Loucy (cell line): Measurements from ENCODE around the gene CNPPD1.

ENCODE experiments used
- H2AFZ ChIP-seq: fragments of 200-600 bp; sonication (generic); 2 replicates; pipeline ENCODE4 v1.6.0; 2016; ENCODE audit warnings: antibody characterized with exemption, mild to moderate bottlenecking, low read length, moderate library complexity
- H3F3A ChIP-seq: fragments of 200-600 bp; 2 replicates; pipeline ENCODE4 v1.6.0; 2016; ENCODE audit warnings: antibody characterized with exemption, low read depth, mild to moderate bottlenecking
- H3K27me3 ChIP-seq: fragments of 200-600 bp; sonication (generic); 2 replicates; pipeline ENCODE4 v1.6.1; 2014; ENCODE audit warnings: low read length, mild to moderate bottlenecking; ENCODE audit not compliant: insufficient read depth, poor library complexity, severe bottlenecking
- H3K36me3 ChIP-seq: fragments of 200-600 bp; sonication (generic); 2 replicates; pipeline ENCODE4 v1.6.1; 2016; ENCODE audit warnings: low read length; ENCODE audit not compliant: insufficient read depth
- H3K4me1 ChIP-seq: fragments of 200-600 bp; sonication (generic); 2 replicates; pipeline ENCODE4 v1.5.1; 2014; ENCODE audit warnings: low read length, mild to moderate bottlenecking; ENCODE audit not compliant: insufficient read depth, poor library complexity, severe bottlenecking
- H3K4me2 ChIP-seq: fragments of 200-600 bp; sonication (generic); 2 replicates; pipeline ENCODE4 v1.6.0; 2014; ENCODE audit warnings: antibody characterized with exemption, low read length, low read depth, mild to moderate bottlenecking; ENCODE audit not compliant: poor library complexity, severe bottlenecking
- H3K4me3 ChIP-seq: fragments of 200-600 bp; sonication (generic); 2 replicates; pipeline ENCODE4 v1.5.1; 2014; ENCODE audit warnings: low read length, mild to moderate bottlenecking, mixed read lengths; ENCODE audit not compliant: poor library complexity, severe bottlenecking
- H3K79me2 ChIP-seq: fragments of 200-600 bp; sonication (generic); 2 replicates; pipeline ENCODE4 v1.6.1; 2014; ENCODE audit warnings: low read length; ENCODE audit not compliant: insufficient read depth
- H3K9ac ChIP-seq: fragments of 200-600 bp; sonication (generic); 2 replicates; pipeline ENCODE4 v1.6.0; 2014; ENCODE audit warnings: mild to moderate bottlenecking, low read depth, low read length, moderate library complexity; ENCODE audit not compliant: poor library complexity, severe bottlenecking
- H3K9me2 ChIP-seq: fragments of 200-600 bp; sonication (generic); replicated peaks from 2 replicates; pipeline ENCODE4 v1.6.1; 2016; ENCODE audit warnings: low read depth, low read length, mixed read lengths
- H3K9me3 ChIP-seq: fragments of 200-600 bp; sonication (generic); 2 replicates; pipeline ENCODE4 v1.6.1; 2014; ENCODE audit warnings: mild to moderate bottlenecking, antibody characterized with exemption, low read length, low read depth; ENCODE audit not compliant: insufficient read depth
- H4K20me1 ChIP-seq: fragments of 200-600 bp; sonication (generic); 2 replicates; pipeline ENCODE4 v1.6.0; 2014; ENCODE audit warnings: antibody characterized with exemption, low read length, mild to moderate bottlenecking; ENCODE audit not compliant: insufficient read depth, poor library complexity, severe bottlenecking
- EZH2phosphoT487 ChIP-seq: fragments of 200-600 bp; IDR thresholded peaks from 2 replicates; pipeline ENCODE4 v1.6.1; 2018; ENCODE audit warnings: antibody characterized with exemption, mild to moderate bottlenecking, moderate library complexity, borderline replicate concordance
- TF ChIP-seq, protein P1 (sequence below): fragments of 200-600 bp; sonication (generic); conservative IDR thresholded peaks from 2 replicates; pipeline ENCODE4 v1.5.1; 2014; ENCODE audit warnings: mild to moderate bottlenecking, antibody characterized with exemption, low read length

CNPPD1 gene

DNA sequence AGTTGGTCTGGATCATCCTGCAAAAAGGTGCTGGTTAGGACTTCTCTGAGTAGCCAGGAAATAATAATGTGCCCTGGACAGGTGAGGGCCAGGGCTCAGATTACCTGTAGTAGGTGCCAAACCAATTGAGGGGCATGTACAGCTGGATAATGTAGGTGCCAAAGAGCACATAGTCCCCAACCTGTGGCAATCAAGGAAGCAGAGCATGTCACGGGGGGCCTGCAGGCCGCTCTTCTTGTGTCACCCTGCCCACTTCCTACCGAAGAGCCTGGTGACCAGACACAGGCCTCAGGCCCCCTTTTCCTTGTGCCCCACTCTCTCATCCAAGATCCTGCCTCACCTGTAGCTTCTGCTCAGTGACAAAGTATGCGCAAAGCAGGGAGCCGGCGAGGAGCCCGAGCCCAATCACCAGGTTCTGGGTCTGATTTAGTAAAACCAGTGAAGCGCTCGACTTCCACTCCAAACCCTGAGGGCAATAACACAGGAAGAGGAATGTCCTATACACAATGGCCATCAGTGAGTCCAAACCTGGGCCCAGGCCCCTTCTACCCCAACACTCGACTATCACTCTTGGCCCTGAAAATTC is 36.9 kb upstream of the CNPPD1 start:
- H3K9ac ChIP-seq, result no peak overlapping the region
- no peak overlapping the region for H3K4me2 ChIP-seq
- no peaks in the 10 kb centered on the region for H3K9me3 ChIP-seq
- H4K20me1 ChIP-seq, result no peaks in the 10 kb centered on the region
- no peak for TF ChIP-seq EZH2phosphoT487
- TF ChIP-seq, protein P1, sequence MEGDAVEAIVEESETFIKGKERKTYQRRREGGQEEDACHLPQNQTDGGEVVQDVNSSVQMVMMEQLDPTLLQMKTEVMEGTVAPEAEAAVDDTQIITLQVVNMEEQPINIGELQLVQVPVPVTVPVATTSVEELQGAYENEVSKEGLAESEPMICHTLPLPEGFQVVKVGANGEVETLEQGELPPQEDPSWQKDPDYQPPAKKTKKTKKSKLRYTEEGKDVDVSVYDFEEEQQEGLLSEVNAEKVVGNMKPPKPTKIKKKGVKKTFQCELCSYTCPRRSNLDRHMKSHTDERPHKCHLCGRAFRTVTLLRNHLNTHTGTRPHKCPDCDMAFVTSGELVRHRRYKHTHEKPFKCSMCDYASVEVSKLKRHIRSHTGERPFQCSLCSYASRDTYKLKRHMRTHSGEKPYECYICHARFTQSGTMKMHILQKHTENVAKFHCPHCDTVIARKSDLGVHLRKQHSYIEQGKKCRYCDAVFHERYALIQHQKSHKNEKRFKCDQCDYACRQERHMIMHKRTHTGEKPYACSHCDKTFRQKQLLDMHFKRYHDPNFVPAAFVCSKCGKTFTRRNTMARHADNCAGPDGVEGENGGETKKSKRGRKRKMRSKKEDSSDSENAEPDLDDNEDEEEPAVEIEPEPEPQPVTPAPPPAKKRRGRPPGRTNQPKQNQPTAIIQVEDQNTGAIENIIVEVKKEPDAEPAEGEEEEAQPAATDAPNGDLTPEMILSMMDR, result no peak
- no peaks in the 10 kb centered on the region for H3K79me2 ChIP-seq
- H3K27me3 ChIP-seq, result no peaks in the 10 kb centered on the region
- H3K4me1 ChIP-seq, result peaks cover 10% of the 10 kb centered on the region
- no peaks in the 10 kb centered on the region for H3K9me2 ChIP-seq
- no peaks in the 10 kb centered on the region for H3F3A ChIP-seq
- no peak overlapping the region for H2AFZ ChIP-seq
- no peak overlapping the region for H3K4me3 ChIP-seq
- no peaks in the 10 kb centered on the region for H3K36me3 ChIP-seq

DNA sequence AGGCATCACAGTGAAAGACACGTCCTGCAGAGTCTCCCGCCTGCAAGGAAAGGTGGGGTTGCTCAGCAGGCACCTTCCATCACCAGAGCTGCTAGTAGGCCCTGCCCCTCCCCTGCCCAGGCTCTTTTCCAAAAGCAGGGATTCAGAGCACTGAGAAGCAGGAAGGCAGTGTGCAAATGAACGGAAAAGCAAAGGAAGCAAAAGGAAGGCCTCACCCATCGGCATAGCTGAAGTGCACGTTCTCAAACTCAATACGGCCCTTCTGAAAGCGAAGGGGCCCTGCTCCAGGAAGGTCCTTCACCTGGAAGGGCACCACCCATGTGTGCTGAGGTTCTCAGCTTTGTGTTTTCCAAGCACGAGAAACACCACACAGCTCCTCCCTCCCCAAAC is 36.3 kb upstream of the CNPPD1 start:
- no peaks in the 10 kb centered on the region for H3K9me3 ChIP-seq
- H4K20me1 ChIP-seq, result no peaks in the 10 kb centered on the region
- peaks cover 9% of the 10 kb centered on the region for H3K4me1 ChIP-seq
- no peak overlapping the region for H3K4me2 ChIP-seq
- H3F3A ChIP-seq, result no peaks in the 10 kb centered on the region
- no peaks in the 10 kb centered on the region for H3K79me2 ChIP-seq
- no peak overlapping the region for H3K4me3 ChIP-seq
- no peak overlapping the region for H2AFZ ChIP-seq
- no peak overlapping the region for H3K9ac ChIP-seq
- H3K27me3 ChIP-seq, result no peaks in the 10 kb centered on the region
- TF ChIP-seq, protein P1, result no peak
- no peak for TF ChIP-seq EZH2phosphoT487
- H3K9me2 ChIP-seq, result no peaks in the 10 kb centered on the region
- no peaks in the 10 kb centered on the region for H3K36me3 ChIP-seq

DNA sequence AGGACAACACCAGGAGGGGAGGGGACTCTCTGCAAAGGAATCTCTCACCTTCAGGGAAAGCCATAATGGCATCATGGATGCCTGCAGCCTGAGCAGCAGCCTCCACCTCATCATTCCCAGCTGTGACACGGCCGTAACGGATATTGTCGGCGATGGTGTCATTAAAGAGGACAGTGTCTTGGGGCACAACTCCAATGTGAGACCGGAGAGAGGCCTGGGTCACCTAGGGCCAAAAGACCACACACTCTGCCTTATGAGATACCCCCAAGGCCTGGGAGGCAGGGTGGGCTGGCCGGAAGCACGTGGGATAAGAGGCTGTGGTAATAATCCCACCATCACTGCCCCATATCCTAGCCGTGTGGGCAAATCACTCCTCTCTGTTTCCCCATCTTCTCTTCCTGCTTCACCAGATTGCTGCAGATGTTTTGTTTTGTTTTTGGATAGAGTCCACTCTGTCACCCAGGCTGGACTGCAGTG is 34.2 kb upstream of the CNPPD1 start:
- Histone ChIP-seq H4K20me1 (peaks cover 4% of the 10 kb centered on the region), H2AFZ (no peak overlapping the region), H3F3A (0 out of 2 replicates have a peak, but pooled peaks cover 5% of the 10 kb centered on the region), H3K4me2 (no peak overlapping the region), H3K9me2 (no peaks in the 10 kb centered on the region), H3K79me2 (peaks cover 9% of the 10 kb centered on the region; the same call in 1 of the 2 replicates), H3K27me3 (no peaks in the 10 kb centered on the region), H3K9me3 (no peaks in the 10 kb centered on the region), H3K36me3 (no peaks in the 10 kb centered on the region), H3K9ac (no peak overlapping the region), H3K4me1 (peaks cover 16% of the 10 kb centered on the region), H3K4me3 (no peak overlapping the region)
- TF ChIP-seq, protein P1, result no peak
- no peak for TF ChIP-seq EZH2phosphoT487
